Neural crest cell (in vitro differentiated cells): Measurements from ENCODE around the gene IRS1. TPM values are rescaled to one million over a fixed set of nuclear protein-coding genes. Genes with fewer than 3 reads are reported as not detected.

Experiments used
- DNase-seq: peaks from one replicate; pipeline ENCODE4 v3.0.0; 2021; ENCODE audit warnings: low read depth, mixed read lengths, low spot score
- H3K27ac Mint-ChIP-seq: one replicate; pipeline ENCODE4 v1.8.0; 2021; ENCODE audit warnings: mild to moderate bottlenecking, mixed read lengths; ENCODE audit not compliant: unreplicated experiment
- H3K27me3 Mint-ChIP-seq: 2 replicates; pipeline ENCODE4 v1.8.0; 2021; ENCODE audit warnings: low read depth, mild to moderate bottlenecking, mixed read lengths
- H3K36me3 Mint-ChIP-seq: 2 replicates; pipeline ENCODE4 v1.8.0; 2021; ENCODE audit warnings: low read depth, mild to moderate bottlenecking, mixed read lengths
- H3K4me1 Mint-ChIP-seq: 2 replicates; pipeline ENCODE4 v1.8.0; 2021; ENCODE audit warnings: mixed read lengths
- H3K4me3 Mint-ChIP-seq: one replicate; pipeline ENCODE4 v1.8.0; 2021; ENCODE audit warnings: mild to moderate bottlenecking, mixed read lengths
- H3K9me3 Mint-ChIP-seq: 2 replicates; pipeline ENCODE4 v1.8.0; 2021; ENCODE audit warnings: mixed read lengths
- total RNA-seq: library from RNA; stranded (reverse); gene quantifications from 2 replicates; pipeline ENCODE4 v1.2.1, GENCODE V29; 2021
- TF ChIP-seq, protein P1 (sequence below): fragments of 200-600 bp; sonication (generic); conservative IDR thresholded peaks from 2 replicates; pipeline ENCODE4 v1.5.0; 2021; ENCODE audit warnings: antibody characterized with exemption, mild to moderate bottlenecking

Gene IRS1
- total RNA-seq, 1 donor from 2014 or later: 15.1 TPM

DNA sequence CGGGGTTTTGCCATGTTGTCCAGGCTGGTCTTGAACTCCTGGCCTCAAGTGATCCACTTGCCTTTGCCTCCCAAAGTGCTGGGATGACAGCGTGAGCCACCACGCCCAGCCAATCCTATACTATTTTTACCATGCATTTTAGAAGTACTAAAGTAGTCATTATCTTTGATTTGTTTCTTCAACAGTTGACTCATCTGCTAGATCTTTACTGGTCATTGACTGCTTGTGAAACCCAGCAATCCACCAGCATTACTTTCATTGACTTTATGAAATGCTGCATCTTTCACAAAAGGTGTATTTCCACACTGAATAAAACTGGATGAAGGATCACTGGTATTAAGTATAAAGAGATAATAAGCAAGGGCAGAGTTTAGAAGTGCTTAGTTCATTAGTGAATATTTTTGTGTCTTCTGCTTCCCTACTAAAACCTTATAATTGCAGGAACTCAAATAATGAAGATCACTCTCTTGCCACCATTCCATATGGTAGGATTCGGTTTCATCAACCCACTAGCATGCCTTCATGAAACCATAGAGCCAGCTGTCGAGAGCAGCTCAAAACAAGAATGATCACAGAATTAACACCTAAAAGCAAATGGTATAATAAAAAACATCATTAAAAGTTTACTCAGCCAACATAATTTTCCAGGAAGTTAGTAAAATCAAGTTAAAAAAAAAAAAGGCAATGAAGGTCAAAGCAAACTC is 33.1 kb downstream of the IRS1 start:
- TF ChIP-seq, protein P1, sequence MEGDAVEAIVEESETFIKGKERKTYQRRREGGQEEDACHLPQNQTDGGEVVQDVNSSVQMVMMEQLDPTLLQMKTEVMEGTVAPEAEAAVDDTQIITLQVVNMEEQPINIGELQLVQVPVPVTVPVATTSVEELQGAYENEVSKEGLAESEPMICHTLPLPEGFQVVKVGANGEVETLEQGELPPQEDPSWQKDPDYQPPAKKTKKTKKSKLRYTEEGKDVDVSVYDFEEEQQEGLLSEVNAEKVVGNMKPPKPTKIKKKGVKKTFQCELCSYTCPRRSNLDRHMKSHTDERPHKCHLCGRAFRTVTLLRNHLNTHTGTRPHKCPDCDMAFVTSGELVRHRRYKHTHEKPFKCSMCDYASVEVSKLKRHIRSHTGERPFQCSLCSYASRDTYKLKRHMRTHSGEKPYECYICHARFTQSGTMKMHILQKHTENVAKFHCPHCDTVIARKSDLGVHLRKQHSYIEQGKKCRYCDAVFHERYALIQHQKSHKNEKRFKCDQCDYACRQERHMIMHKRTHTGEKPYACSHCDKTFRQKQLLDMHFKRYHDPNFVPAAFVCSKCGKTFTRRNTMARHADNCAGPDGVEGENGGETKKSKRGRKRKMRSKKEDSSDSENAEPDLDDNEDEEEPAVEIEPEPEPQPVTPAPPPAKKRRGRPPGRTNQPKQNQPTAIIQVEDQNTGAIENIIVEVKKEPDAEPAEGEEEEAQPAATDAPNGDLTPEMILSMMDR: no peak
- DNase-seq: no peak
- no peak overlapping the region for H3K27ac Mint-ChIP-seq
- no peaks in the 10 kb centered on the region for H3K27me3 Mint-ChIP-seq
- H3K4me1 Mint-ChIP-seq: peaks cover 5% of the 10 kb centered on the region
- H3K4me3 Mint-ChIP-seq: no peak overlapping the region
- H3K9me3 Mint-ChIP-seq: peaks cover 9% of the 10 kb centered on the region
- H3K36me3 Mint-ChIP-seq: peaks cover 29% of the 10 kb centered on the region

DNA sequence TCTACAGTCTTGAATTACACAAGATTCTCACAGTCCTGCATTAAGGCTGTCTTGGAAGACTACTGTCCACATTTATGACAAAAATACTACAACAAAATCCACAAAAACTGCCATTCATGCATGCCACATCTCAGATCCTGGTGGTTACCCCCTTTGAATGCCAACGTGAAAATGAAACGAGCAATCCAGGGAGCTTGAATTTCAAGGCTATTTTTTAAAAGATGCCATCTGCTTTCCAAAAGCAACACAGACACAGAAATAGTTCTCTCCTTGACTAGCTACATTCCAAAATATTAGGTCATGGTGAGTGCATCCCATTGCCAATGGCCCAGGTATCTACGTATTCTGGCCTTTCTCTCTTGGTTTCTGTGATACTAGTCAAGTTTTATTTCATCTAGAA is 36.3 kb downstream of the IRS1 start:
- peaks cover 27% of the 10 kb centered on the region for H3K36me3 Mint-ChIP-seq
- TF ChIP-seq, protein P1: no peak
- no peak overlapping the region for H3K27ac Mint-ChIP-seq
- H3K4me1 Mint-ChIP-seq: peaks cover 8% of the 10 kb centered on the region
- no peaks in the 10 kb centered on the region for H3K27me3 Mint-ChIP-seq
- peaks cover 9% of the 10 kb centered on the region for H3K9me3 Mint-ChIP-seq
- H3K4me3 Mint-ChIP-seq: no peak overlapping the region
- DNase-seq: no peak

DNA sequence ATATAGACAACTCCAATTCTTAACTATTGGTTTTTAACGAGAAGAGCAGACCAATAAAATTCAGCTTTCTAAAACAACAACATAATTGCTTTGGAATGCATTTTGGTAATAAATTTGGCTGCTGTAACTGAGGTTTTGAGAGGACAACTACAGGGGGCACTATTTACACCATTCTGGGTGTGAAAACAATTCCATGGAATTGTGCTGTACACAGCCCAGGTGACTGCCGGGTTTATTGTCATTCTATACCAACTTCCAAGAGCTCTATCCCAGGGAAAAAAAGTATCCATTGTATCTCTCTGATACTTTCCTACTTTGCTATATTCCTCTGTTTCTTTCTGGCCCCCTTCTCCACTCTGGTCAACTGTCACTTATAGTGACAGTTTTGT is 38.4 kb downstream of the IRS1 start:
- Mint-ChIP-seq H3K27ac (no peak overlapping the region), H3K9me3 (peaks cover 5% of the 10 kb centered on the region), H3K4me3 (no peak overlapping the region), H3K4me1 (peaks cover 11% of the 10 kb centered on the region), H3K27me3 (no peaks in the 10 kb centered on the region), H3K36me3 (peaks cover 20% of the 10 kb centered on the region)
- TF ChIP-seq, protein P1: no peak
- no peak for DNase-seq

DNA sequence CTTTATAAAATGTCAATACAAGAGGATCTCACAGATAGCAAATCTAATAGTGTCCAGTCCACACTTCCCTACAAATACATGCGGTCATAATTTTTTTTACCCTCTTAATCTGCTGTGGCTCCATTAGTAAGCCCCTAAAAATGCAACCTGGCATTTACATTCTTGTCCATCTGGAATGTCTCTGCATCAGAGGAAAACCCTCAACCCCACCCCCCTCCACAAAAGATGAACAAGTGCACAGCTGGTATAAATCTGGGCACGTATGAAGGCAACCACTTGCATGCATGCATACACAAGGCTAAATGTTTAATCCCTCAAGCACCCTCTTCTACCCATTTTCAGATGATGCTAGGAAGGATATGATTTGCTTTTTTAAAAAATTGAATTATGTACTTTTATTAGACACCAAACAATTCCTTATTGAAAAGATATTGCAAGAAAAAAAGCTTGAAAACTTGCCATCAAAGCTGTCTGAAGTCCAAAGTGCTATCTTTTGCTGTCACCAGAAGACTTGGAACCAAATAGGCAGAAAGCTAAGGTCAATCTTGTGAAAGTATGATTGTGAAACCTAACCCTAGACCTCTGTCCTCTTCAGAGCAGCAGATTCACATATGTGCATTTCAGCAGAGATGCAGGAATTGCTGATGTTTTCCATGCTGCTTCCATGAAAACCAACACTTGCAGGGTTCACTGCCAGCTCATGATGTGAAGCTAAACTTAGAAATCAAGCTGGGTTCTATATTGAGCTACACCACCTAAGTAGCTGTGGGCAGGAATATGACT is 39.0 kb downstream of the IRS1 start:
- H3K27ac Mint-ChIP-seq: no peak overlapping the region
- peaks cover 20% of the 10 kb centered on the region for H3K36me3 Mint-ChIP-seq

DNA sequence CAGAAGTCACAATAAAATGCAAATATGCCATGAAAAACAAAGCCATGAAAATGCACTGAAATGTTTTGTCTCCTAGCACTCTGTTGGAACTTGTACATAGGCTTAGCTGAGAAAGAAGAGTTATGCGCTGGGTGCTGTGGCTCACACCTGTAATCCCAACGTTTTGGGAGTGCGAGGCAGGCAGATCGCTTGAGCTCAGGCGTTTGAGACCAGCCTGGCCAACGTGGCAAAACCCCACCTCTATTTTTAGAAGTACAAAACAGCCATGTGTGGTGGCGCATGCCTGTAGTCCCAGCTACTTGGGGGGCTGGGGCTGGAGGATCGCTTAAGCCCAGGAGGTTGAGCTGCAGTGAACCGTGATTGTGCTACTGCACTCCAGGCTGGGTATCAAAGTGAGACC is 39.9 kb downstream of the IRS1 start:
- Mint-ChIP-seq H3K4me1 (peaks cover 18% of the 10 kb centered on the region), H3K36me3 (peaks cover 14% of the 10 kb centered on the region), H3K9me3 (peaks cover 5% of the 10 kb centered on the region), H3K4me3 (no peak overlapping the region), H3K27me3 (no peaks in the 10 kb centered on the region), H3K27ac (no peak overlapping the region)
- TF ChIP-seq, protein P1: no peak
- DNase-seq: no peak

More for the DNA sequence above, 39.0 kb downstream of the IRS1 start:
- Mint-ChIP-seq H3K4me3 (no peak overlapping the region), H3K27me3 (no peaks in the 10 kb centered on the region), H3K9me3 (peaks cover 5% of the 10 kb centered on the region), H3K4me1 (peaks cover 13% of the 10 kb centered on the region)
- TF ChIP-seq, protein P1: no peak
- DNase-seq: no peak
